GM19463 (cell line): Measurements from ENCODE around the gene GAS2L3.
"Not testable (repeated sequence)": the region's sequence is repeated elsewhere in the genome, so short reads cannot be mapped to it uniquely, and the experiment has no call there.

Source experiments
- ATAC-seq: cut with Tn5 transposase; IDR thresholded peaks from one replicate; pipeline ENCODE4 v1.9.1; 2021; ENCODE audit warnings: mild to moderate bottlenecking, moderate library complexity; ENCODE audit not compliant: unreplicated experiment

GAS2L3 gene

GRCh38 chr12:100574187-100575074 is 947 bp downstream of the GAS2L3 start:
- ATAC-seq: no peak

- peak; percentile 22 for ATAC-seq
Observed at GRCh38 chr12:100576331-100577036, 3.0 kb downstream of the GAS2L3 start.

GRCh38 chr12:100578923-100579322 is 5.4 kb downstream of the GAS2L3 start:
- no peak for ATAC-seq

GRCh38 chr12:100579844-100580243 is 6.4 kb downstream of the GAS2L3 start:
- no peak for ATAC-seq

GRCh38 chr12:100584256-100584655 is 10.8 kb downstream of the GAS2L3 start:
- ATAC-seq: no peak

- ATAC-seq: no peak
Observed at GRCh38 chr12:100591979-100592378, 18.5 kb downstream of the GAS2L3 start.

- no peak for ATAC-seq
Observed at GRCh38 chr12:100593490-100593889, 20.0 kb downstream of the GAS2L3 start.

- ATAC-seq: no peak
Observed at GRCh38 chr12:100601626-100602025, 28.1 kb downstream of the GAS2L3 start.

- not testable (repeated sequence) for ATAC-seq
Observed at GRCh38 chr12:100602997-100603396, 29.5 kb downstream of the GAS2L3 start.

- ATAC-seq: no peak
Observed at GRCh38 chr12:100608776-100609175, 35.3 kb downstream of the GAS2L3 start.

- ATAC-seq: no peak
Observed at GRCh38 chr12:100610666-100611430, 37.4 kb downstream of the GAS2L3 start.

GRCh38 chr12:100612606-100613005 is 39.1 kb downstream of the GAS2L3 start:
- ATAC-seq: no peak

- ATAC-seq: no peak
Observed at GRCh38 chr12:100624571-100624970, 51.1 kb downstream of the GAS2L3 start.

GRCh38 chr12:100632445-100632892 is 59.0 kb downstream of the GAS2L3 start:
- ATAC-seq: no peak

GRCh38 chr12:100633082-100633785 is 59.8 kb downstream of the GAS2L3 start:
- ATAC-seq: not testable (repeated sequence)

- ATAC-seq: no peak
Observed at GRCh38 chr12:100643246-100643645, 69.8 kb downstream of the GAS2L3 start.

- ATAC-seq: no peak
Observed at GRCh38 chr12:100646896-100647295, 73.4 kb downstream of the GAS2L3 start.

GRCh38 chr12:100651108-100651507 is 77.6 kb downstream of the GAS2L3 start:
- no peak for ATAC-seq

GRCh38 chr12:100651694-100652093 is 78.2 kb downstream of the GAS2L3 start:
- no peak for ATAC-seq

- no peak for ATAC-seq
Observed at GRCh38 chr12:100652488-100652887, 79.0 kb downstream of the GAS2L3 start.

GRCh38 chr12:100656141-100656540 is 82.7 kb downstream of the GAS2L3 start:
- ATAC-seq: no peak
